Measurements from ENCODE around the gene CLCNKB. TPM values are rescaled to one million over a fixed set of nuclear protein-coding genes. Genes with fewer than 3 reads are reported as not detected.
"Not testable (repeated sequence)": the region's sequence is repeated elsewhere in the genome, so short reads cannot be mapped to it uniquely, and the experiment has no call there.

Gene CLCNKB
- total and polyA plus RNA-seq, 12 donors, result 0.57 to 3.4 (median 2.0) TPM

GRCh38 chr1:16050328-16050727 is 6.7 kb downstream of the CLCNKB start:
- H3K9me3 ChIP-seq, result no peaks in the 10 kb centered on the region
- intact Hi-C loops (cut with DNase I), result loop anchor here in 3 of 10 donors (5.0 kb wide), 2 partner anchors 43 to 258 kb away; no protein-coding TSS in a partner anchor
- WGBS, 2 donors, result 74 to 81% methylated on average over 7 of the region's 7 CpGs
- no peaks in the 10 kb centered on the region for H3K36me3 ChIP-seq
- no peak overlapping the region for H3K27ac ChIP-seq
- H3K27me3 ChIP-seq, result peaks cover 0 to 8% (median 0%) of the 10 kb centered on the region in 7 donors
- H3K4me3 ChIP-seq, result no peak overlapping the region
- ATAC-seq (no peak), DNase-seq (no peak)
- no peak for TF ChIP-seq CTCF (IDR thresholded peaks at IDR 0.05)
- peaks cover 0 to 8% (median 7%) of the 10 kb centered on the region in 9 donors for H3K4me1 ChIP-seq

DNA sequence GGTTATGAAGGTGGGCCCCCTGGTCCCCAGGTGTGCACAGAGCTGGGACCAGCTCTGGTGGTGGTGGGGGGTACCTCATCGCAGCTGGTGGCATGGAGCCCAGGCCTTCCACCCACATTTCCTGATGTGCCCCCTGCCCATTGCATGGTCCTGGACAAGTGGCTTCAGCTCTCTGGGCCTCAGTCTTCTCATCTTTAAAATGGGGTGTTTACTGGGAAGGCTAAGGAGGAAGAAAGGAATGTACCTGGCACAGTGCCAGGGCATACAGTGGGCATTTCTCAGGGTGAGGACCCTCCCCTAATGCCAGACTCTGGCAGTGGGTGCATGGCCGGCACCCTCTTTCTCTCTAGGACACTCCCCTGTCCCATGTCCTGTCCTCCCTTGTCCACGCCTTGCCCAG is 7.5 kb downstream of the CLCNKB start:
- H3K4me1 ChIP-seq, result peaks cover 0 to 12% (median 7%) of the 10 kb centered on the region in 9 donors
- H3K27me3 ChIP-seq, result peaks cover 0 to 8% (median 0%) of the 10 kb centered on the region in 7 donors
- ATAC-seq, result no peak
- intact Hi-C loops (cut with DNase I), result loop anchor here in 3 of 10 donors (5.0 kb wide), 2 partner anchors 44 to 259 kb away; no protein-coding TSS in a partner anchor
- H3K9me3 ChIP-seq, result no peaks in the 10 kb centered on the region
- DNase-seq, result no peak
- no peak for TF ChIP-seq CTCF (IDR thresholded peaks at IDR 0.05)
- no peak overlapping the region for H3K4me3 ChIP-seq
- H3K36me3 ChIP-seq, result no peaks in the 10 kb centered on the region
- WGBS, 2 donors, result 83 to 86% methylated on average over 3 of the region's 3 CpGs
- H3K27ac ChIP-seq, result no peak overlapping the region

DNA sequence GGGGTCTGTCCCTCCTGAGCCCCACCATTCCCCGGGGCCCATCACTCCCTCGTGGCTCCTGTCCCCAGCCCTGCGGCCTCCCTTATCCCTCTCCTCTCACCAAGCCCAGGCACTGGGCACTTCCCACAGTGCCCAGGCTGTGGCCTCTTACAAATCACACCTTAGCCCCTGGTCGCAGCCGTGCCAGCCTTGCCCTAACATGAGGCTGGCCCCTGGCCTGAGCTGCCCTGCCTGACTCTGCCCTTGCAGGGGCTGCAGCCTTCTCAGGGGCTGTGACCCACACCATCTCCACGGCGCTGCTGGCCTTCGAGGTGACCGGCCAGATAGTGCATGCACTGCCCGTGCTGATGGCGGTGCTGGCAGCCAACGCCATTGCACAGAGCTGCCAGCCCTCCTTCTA is 8.4 kb downstream of the CLCNKB start:
- H3K4me3 ChIP-seq, H3K27ac ChIP-seq, H3K9me3 ChIP-seq, DNase-seq, H3K27me3 ChIP-seq, ATAC-seq, H3K36me3 ChIP-seq: not testable (repeated sequence)
- 86 to 87% methylated on average over 12 of the region's 12 CpGs for WGBS, 2 donors
- H3K4me1 ChIP-seq, result peaks cover 0 to 15% (median 7%) of the 10 kb centered on the region in 9 donors
- intact Hi-C loops (cut with DNase I), result loop anchor here in 3 of 10 donors (5.0 kb wide), 2 partner anchors 45 to 260 kb away; no protein-coding TSS in a partner anchor

DNA sequence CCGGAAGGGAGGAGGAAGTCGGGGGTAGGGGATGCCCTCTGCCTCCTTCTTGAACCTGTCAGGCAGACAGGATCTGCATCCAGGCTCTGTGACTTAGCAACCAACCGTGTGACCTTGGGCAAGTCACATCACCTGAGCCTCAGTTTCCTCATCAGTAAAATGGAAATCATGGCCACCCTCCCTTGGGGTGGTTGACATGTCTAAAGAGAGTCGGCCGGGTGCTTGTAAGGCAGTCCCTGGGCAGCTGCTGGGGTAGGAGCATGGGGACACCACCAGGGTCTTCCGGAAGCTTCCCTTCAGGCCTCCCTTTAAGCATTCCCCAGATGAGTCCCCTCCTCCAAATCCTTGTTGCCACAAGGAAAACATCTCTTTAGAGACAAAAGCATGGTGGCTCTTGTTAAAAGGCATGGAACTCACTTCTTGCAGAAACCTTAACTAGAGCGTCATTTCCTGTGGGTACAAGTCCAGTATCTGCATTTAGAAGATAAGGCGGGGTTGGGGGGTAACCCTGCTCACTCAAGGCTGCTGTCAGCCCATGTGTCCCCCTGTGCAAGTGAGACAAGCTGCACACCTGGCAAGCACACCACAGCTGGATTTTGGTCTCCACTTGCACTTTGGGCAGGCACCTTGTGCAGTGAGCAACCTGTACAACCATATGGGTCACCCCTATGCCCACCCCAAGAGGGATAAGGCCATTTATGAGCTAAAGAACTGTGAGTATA is 10.4 kb downstream of the CLCNKB start:
- H3K9me3 ChIP-seq, result no peaks in the 10 kb centered on the region
- no peaks in the 10 kb centered on the region for H3K36me3 ChIP-seq
- ATAC-seq (no peak), DNase-seq (no peak)
- H3K4me3 ChIP-seq, result no peak overlapping the region
- H3K4me1 ChIP-seq, result peaks cover 0 to 9% (median 2%) of the 10 kb centered on the region in 9 donors
- peaks cover 0 to 3% (median 0%) of the 10 kb centered on the region in 7 donors for H3K27me3 ChIP-seq
- WGBS, 2 donors, result 58 to 79% methylated on average over 6 to 8 of the region's 8 CpGs
- intact Hi-C loops (cut with DNase I), result loop anchor here in 4 of 10 donors (2.0 to 5.0 kb wide), 3 partner anchors 45 to 262 kb away; no protein-coding TSS in a partner anchor
- no peak overlapping the region for H3K27ac ChIP-seq
- no peak for TF ChIP-seq CTCF (IDR thresholded peaks at IDR 0.05)

Measured in heart right ventricle (tissue), 16 donors.